ENCODE results near the gene HLA-DQB1. TPM values are rescaled to one million over a fixed set of nuclear protein-coding genes. Genes with fewer than 3 reads are reported as not detected.
A peak's percentile ranks its signal among the peaks of the same experiment; 100 is the strongest.
"Not testable (repeated sequence)": the region's sequence is repeated elsewhere in the genome, so short reads cannot be mapped to it uniquely, and the experiment has no call there.

HLA-DQB1 gene
- total RNA-seq, 1 donor = 1.4 TPM

GRCh38 chr6:32669893-32670292, 3.4 kb upstream of the HLA-DQB1 start:
- H3K4me1 ChIP-seq (ENCODE audit: insufficient read depth, low read length) = peaks cover 42% of the 10 kb centered on the region
- H3K9me3 ChIP-seq (ENCODE audit: low read depth, low read length) = no peaks in the 10 kb centered on the region
- no peak overlapping the region for H3K4me3 ChIP-seq (ENCODE audit: low read length)
- H3K27me3 ChIP-seq (ENCODE audit: insufficient read depth, low read length) = no peaks in the 10 kb centered on the region

- H3K4me1 ChIP-seq (ENCODE audit: insufficient read depth, low read length) = peaks cover 42% of the 10 kb centered on the region
- no peaks in the 10 kb centered on the region for H3K27me3 ChIP-seq (ENCODE audit: insufficient read depth, low read length)
- no peak overlapping the region for H3K4me3 ChIP-seq (ENCODE audit: low read length)
- no peaks in the 10 kb centered on the region for H3K9me3 ChIP-seq (ENCODE audit: low read depth, low read length)
Observed at GRCh38 chr6:32669240-32669639, 2.8 kb upstream of the HLA-DQB1 start.

GRCh38 chr6:32668226-32668747, 1.8 kb upstream of the HLA-DQB1 start:
- no peaks in the 10 kb centered on the region for H3K27me3 ChIP-seq (ENCODE audit: insufficient read depth, low read length)
- no peaks in the 10 kb centered on the region for H3K9me3 ChIP-seq (ENCODE audit: low read depth, low read length)
- H3K4me3 ChIP-seq (ENCODE audit: low read length) = no peak overlapping the region
- H3K4me1 ChIP-seq (ENCODE audit: insufficient read depth, low read length) = peaks cover 42% of the 10 kb centered on the region

- Histone ChIP-seq H3K4me1 (ENCODE audit: insufficient read depth, low read length) (peaks cover 41% of the 10 kb centered on the region), H3K9me3 (ENCODE audit: low read depth, low read length) (no peaks in the 10 kb centered on the region), H3K4me3 (ENCODE audit: low read length) (peak overlapping the region; percentile 59), H3K27me3 (ENCODE audit: insufficient read depth, low read length) (no peaks in the 10 kb centered on the region)
Observed at GRCh38 chr6:32665661-32666060, 796 bp downstream of the HLA-DQB1 start.

GRCh38 chr6:32664827-32665362, 1.6 kb downstream of the HLA-DQB1 start:
- H3K4me3 ChIP-seq (ENCODE audit: low read length) = peak overlapping the region; percentile 59
- H3K9me3 ChIP-seq (ENCODE audit: low read depth, low read length) = no peaks in the 10 kb centered on the region
- H3K4me1 ChIP-seq (ENCODE audit: insufficient read depth, low read length) = peaks cover 41% of the 10 kb centered on the region
- no peaks in the 10 kb centered on the region for H3K27me3 ChIP-seq (ENCODE audit: insufficient read depth, low read length)

- H3K4me1 ChIP-seq (ENCODE audit: insufficient read depth, low read length) = peaks cover 35% of the 10 kb centered on the region
- no peaks in the 10 kb centered on the region for H3K9me3 ChIP-seq (ENCODE audit: low read depth, low read length)
- peak overlapping the region; percentile 59 for H3K4me3 ChIP-seq (ENCODE audit: low read length)
- no peaks in the 10 kb centered on the region for H3K27me3 ChIP-seq (ENCODE audit: insufficient read depth, low read length)
Observed at GRCh38 chr6:32664354-32664753, 2.1 kb downstream of the HLA-DQB1 start.

- Histone ChIP-seq H3K4me3 (ENCODE audit: low read length) (no peak overlapping the region), H3K27me3 (ENCODE audit: insufficient read depth, low read length) (no peaks in the 10 kb centered on the region), H3K9me3 (ENCODE audit: low read depth, low read length) (no peaks in the 10 kb centered on the region), H3K4me1 (ENCODE audit: insufficient read depth, low read length) (peaks cover 20% of the 10 kb centered on the region)
Observed at GRCh38 chr6:32662836-32663235, 3.6 kb downstream of the HLA-DQB1 start.

- Histone ChIP-seq H3K4me3 (ENCODE audit: low read length) (no peak overlapping the region), H3K27me3 (ENCODE audit: insufficient read depth, low read length) (no peaks in the 10 kb centered on the region), H3K4me1 (ENCODE audit: insufficient read depth, low read length) (peaks cover 14% of the 10 kb centered on the region), H3K9me3 (ENCODE audit: low read depth, low read length) (no peaks in the 10 kb centered on the region)
Observed at GRCh38 chr6:32662099-32662498, 4.4 kb downstream of the HLA-DQB1 start.

GRCh38 chr6:32659856-32660595, 6.4 kb downstream of the HLA-DQB1 start:
- Histone ChIP-seq H3K4me3 (ENCODE audit: low read length) (no peak overlapping the region), H3K27me3 (ENCODE audit: insufficient read depth, low read length) (no peaks in the 10 kb centered on the region), H3K9me3 (ENCODE audit: low read depth, low read length) (no peaks in the 10 kb centered on the region), H3K4me1 (ENCODE audit: insufficient read depth, low read length) (peaks cover 11% of the 10 kb centered on the region)

GRCh38 chr6:32658268-32658897, 8.1 kb downstream of the HLA-DQB1 start:
- H3K27me3 ChIP-seq (ENCODE audit: insufficient read depth, low read length) = no peaks in the 10 kb centered on the region
- no peaks in the 10 kb centered on the region for H3K9me3 ChIP-seq (ENCODE audit: low read depth, low read length)
- no peak overlapping the region for H3K4me3 ChIP-seq (ENCODE audit: low read length)
- H3K4me1 ChIP-seq (ENCODE audit: insufficient read depth, low read length) = peaks cover 11% of the 10 kb centered on the region

- not testable (repeated sequence) for H3K9me3 ChIP-seq (ENCODE audit: low read depth, low read length); H3K27me3 ChIP-seq (ENCODE audit: insufficient read depth, low read length); H3K4me3 ChIP-seq (ENCODE audit: low read length)
- H3K4me1 ChIP-seq (ENCODE audit: insufficient read depth, low read length) = peaks cover 11% of the 10 kb centered on the region
Observed at GRCh38 chr6:32657819-32658218, 8.6 kb downstream of the HLA-DQB1 start.

- H3K9me3 ChIP-seq (ENCODE audit: low read depth, low read length); H3K27me3 ChIP-seq (ENCODE audit: insufficient read depth, low read length); H3K4me3 ChIP-seq (ENCODE audit: low read length): not testable (repeated sequence)
- H3K4me1 ChIP-seq (ENCODE audit: insufficient read depth, low read length) = peaks cover 11% of the 10 kb centered on the region
Observed at GRCh38 chr6:32657329-32657728, 9.1 kb downstream of the HLA-DQB1 start.

GRCh38 chr6:32655203-32655710, 11.2 kb downstream of the HLA-DQB1 start:
- no peak overlapping the region for H3K4me3 ChIP-seq (ENCODE audit: low read length)
- peaks cover 1% of the 10 kb centered on the region for H3K4me1 ChIP-seq (ENCODE audit: insufficient read depth, low read length)
- H3K27me3 ChIP-seq (ENCODE audit: insufficient read depth, low read length) = no peaks in the 10 kb centered on the region

GRCh38 chr6:32645047-32645703, 21.3 kb downstream of the HLA-DQB1 start:
- no peaks in the 10 kb centered on the region for H3K9me3 ChIP-seq (ENCODE audit: low read depth, low read length)
- no peaks in the 10 kb centered on the region for H3K27me3 ChIP-seq (ENCODE audit: insufficient read depth, low read length)
- no peak overlapping the region for H3K4me3 ChIP-seq (ENCODE audit: low read length)
- H3K4me1 ChIP-seq (ENCODE audit: insufficient read depth, low read length) = peaks cover 25% of the 10 kb centered on the region

More at GRCh38 chr6:32655203-32655710, 11.2 kb downstream of the HLA-DQB1 start:
- H3K9me3 ChIP-seq (ENCODE audit: low read depth, low read length) = no peaks in the 10 kb centered on the region

- H3K4me1 ChIP-seq (ENCODE audit: insufficient read depth, low read length) = peaks cover 36% of the 10 kb centered on the region
Observed at GRCh38 chr6:32643904-32644303, 22.6 kb downstream of the HLA-DQB1 start.

More at GRCh38 chr6:32643904-32644303, 22.6 kb downstream of the HLA-DQB1 start:
- Histone ChIP-seq H3K9me3 (ENCODE audit: low read depth, low read length) (no peaks in the 10 kb centered on the region), H3K27me3 (ENCODE audit: insufficient read depth, low read length) (no peaks in the 10 kb centered on the region), H3K4me3 (ENCODE audit: low read length) (no peak overlapping the region)
